ENCODE measurements around the gene TAOK1.

DNA sequence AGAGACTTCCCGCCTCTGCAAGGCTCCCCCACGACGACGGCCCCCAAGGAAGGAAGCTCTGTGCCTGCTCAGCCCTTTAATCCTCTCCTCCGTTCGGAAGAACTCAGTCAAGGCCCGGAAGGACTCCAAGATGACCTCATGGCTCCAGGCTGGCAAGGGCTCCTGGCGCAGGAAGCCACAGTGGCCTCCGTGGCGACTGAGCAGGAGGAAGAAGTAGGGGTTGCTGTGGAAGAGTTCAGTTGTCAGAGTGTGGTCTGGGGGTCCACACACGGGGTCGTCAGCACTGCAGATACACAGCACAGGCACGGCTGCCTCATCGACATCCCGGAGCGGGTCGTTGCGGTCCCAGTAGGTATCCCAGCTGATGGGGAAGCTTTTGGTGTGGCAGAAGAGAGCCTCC lies 172.5 kb downstream of the TAOK1 start:
- TF ChIP-seq, protein P1, sequence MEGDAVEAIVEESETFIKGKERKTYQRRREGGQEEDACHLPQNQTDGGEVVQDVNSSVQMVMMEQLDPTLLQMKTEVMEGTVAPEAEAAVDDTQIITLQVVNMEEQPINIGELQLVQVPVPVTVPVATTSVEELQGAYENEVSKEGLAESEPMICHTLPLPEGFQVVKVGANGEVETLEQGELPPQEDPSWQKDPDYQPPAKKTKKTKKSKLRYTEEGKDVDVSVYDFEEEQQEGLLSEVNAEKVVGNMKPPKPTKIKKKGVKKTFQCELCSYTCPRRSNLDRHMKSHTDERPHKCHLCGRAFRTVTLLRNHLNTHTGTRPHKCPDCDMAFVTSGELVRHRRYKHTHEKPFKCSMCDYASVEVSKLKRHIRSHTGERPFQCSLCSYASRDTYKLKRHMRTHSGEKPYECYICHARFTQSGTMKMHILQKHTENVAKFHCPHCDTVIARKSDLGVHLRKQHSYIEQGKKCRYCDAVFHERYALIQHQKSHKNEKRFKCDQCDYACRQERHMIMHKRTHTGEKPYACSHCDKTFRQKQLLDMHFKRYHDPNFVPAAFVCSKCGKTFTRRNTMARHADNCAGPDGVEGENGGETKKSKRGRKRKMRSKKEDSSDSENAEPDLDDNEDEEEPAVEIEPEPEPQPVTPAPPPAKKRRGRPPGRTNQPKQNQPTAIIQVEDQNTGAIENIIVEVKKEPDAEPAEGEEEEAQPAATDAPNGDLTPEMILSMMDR (conservative IDR thresholded peaks at IDR 0.05; ENCODE audit: low read length) = no peak
- no peak for TF ChIP-seq EZH2phosphoT487 (IDR thresholded peaks at IDR 0.05; ENCODE audit: borderline replicate concordance)
